Peyer's patch (tissue), 4 donors: ENCODE measurements around the gene ANXA10.

ENCODE experiments used
- POLR2A ChIP-seq, 2 donors: fragments of 450-650 bp; IDR thresholded peaks; one replicate each; pipeline ENCODE4 v1.5.1; 2017; ENCODE audit warnings: antibody characterized with exemption in 2 of 2, mild to moderate bottlenecking in 2 of 2, moderate library complexity in 2 of 2
- TF ChIP-seq, protein P1 (sequence below), 6 experiments: fragments of 450-650 bp in 4 of 6; fragments of 200-600 bp in 2 of 6; sonication (generic) in 1 of 6; IDR thresholded peaks; one replicate each; pipeline ENCODE4 v1.5.1; 2017 to 2019; ENCODE audit warnings: antibody characterized with exemption in 6 of 6, mild to moderate bottlenecking in 3 of 6, moderate library complexity in 1 of 6

GRCh38 chr4:168102403-168102802 lies 10.1 kb downstream of the ANXA10 start:
- TF ChIP-seq, protein P1, sequence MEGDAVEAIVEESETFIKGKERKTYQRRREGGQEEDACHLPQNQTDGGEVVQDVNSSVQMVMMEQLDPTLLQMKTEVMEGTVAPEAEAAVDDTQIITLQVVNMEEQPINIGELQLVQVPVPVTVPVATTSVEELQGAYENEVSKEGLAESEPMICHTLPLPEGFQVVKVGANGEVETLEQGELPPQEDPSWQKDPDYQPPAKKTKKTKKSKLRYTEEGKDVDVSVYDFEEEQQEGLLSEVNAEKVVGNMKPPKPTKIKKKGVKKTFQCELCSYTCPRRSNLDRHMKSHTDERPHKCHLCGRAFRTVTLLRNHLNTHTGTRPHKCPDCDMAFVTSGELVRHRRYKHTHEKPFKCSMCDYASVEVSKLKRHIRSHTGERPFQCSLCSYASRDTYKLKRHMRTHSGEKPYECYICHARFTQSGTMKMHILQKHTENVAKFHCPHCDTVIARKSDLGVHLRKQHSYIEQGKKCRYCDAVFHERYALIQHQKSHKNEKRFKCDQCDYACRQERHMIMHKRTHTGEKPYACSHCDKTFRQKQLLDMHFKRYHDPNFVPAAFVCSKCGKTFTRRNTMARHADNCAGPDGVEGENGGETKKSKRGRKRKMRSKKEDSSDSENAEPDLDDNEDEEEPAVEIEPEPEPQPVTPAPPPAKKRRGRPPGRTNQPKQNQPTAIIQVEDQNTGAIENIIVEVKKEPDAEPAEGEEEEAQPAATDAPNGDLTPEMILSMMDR (IDR thresholded peaks at IDR 0.05) = no peak
- no peak for TF ChIP-seq POLR2A (IDR thresholded peaks at IDR 0.05)
